ENCODE results near the gene SLC44A3. TPM values are rescaled to one million over a fixed set of nuclear protein-coding genes. Genes with fewer than 3 reads are reported as not detected.

Gene SLC44A3
- total and polyA plus RNA-seq, 2 of the 8 experiments (the other 6 are each of a cell fraction or from before 2014, with no cell fraction given): 4.2 to 5.0 TPM

GRCh38 chr1:94795434-94795833 is 24.7 kb upstream of the SLC44A3 start:
- no peak overlapping the region for H2BK120ac ChIP-seq (replicated peaks; ENCODE audit: low read depth, low read length)
- H2BK20ac ChIP-seq (ENCODE audit: low read length): no peak overlapping the region
- no peak for FAIRE-seq
- no peaks in the 10 kb centered on the region for H3K36me3 ChIP-seq (ENCODE audit: control insufficient read depth in 2 of 4, insufficient read depth in 4 of 4, low read length in 3 of 4)
- H3K9ac ChIP-seq (replicated peaks in 1 of 4; ENCODE audit: extremely low read depth in 1 of 4, low read depth in 3 of 4, low read length in 3 of 4): no peak overlapping the region
- H3K56ac ChIP-seq (replicated peaks; ENCODE audit: insufficient read length, low read depth, low read length): no peak overlapping the region
- no peaks in the 10 kb centered on the region for H3K27me3 ChIP-seq (replicated peaks in 1 of 4; ENCODE audit: control insufficient read depth in 3 of 4, extremely low read depth in 1 of 4, insufficient read depth in 3 of 4, low read length in 3 of 4)
- H3K23me2 ChIP-seq (ENCODE audit: low read depth, low read length): no peaks in the 10 kb centered on the region
- no peak for DNase-seq (ENCODE audit: low read depth in 1 of 2, low spot score in 2 of 2)
- no peak overlapping the region for H4K91ac ChIP-seq (replicated peaks; ENCODE audit: insufficient read length, low read length)
- no peak overlapping the region for H3K4me3 ChIP-seq (ENCODE audit: extremely low read depth in 1 of 4, insufficient read depth in 2 of 4, low read depth in 3 of 4, low read length in 4 of 4)
- no peak overlapping the region for H4K8ac ChIP-seq (ENCODE audit: extremely low read depth, insufficient read depth, low read length)
- no peak overlapping the region for H3K4ac ChIP-seq (replicated peaks; ENCODE audit: insufficient read length, low read depth, low read length)
- no peak overlapping the region for H2BK12ac ChIP-seq (ENCODE audit: low read depth, low read length)
- no peak overlapping the region for H3K18ac ChIP-seq (ENCODE audit: extremely low read depth, low read length)
- CTCF ChIA-PET (ENCODE audit: partially characterized antibody): interaction anchor here (1.4 kb wide), 1 partner anchor 10 kb away, joined by 7 read pairs; no protein-coding TSS in a partner anchor
- no peak overlapping the region for H3K23ac ChIP-seq (ENCODE audit: insufficient read length)
- TF ChIP-seq CREB1 (IDR thresholded peaks at IDR 0.05): no peak
- TF ChIP-seq TAF1 (IDR thresholded peaks at IDR 0.05; ENCODE audit: low read depth, low read length): no peak
- no peak for TF ChIP-seq POLR2A (IDR thresholded peaks at IDR 0.05; ENCODE audit: control extremely low read depth in 1 of 2, low read depth in 2 of 2, low read length in 2 of 2)
- no peak for TF ChIP-seq BRCA1 (IDR thresholded peaks at IDR 0.05; ENCODE audit: low read depth, low read length)
- no peak for TF ChIP-seq NRF1 (IDR thresholded peaks at IDR 0.05; ENCODE audit: low read depth, low read length)
- TF ChIP-seq SIX5 (IDR thresholded peaks at IDR 0.05; ENCODE audit: low read depth, low read length): no peak
- TF ChIP-seq KDM4A (IDR thresholded peaks at IDR 0.05; ENCODE audit: low read depth, low read length, severe bottlenecking): no peak
- no peak for TF ChIP-seq SRF (IDR thresholded peaks at IDR 0.05; ENCODE audit: low read depth, low read length)
- TF ChIP-seq, protein P1, sequence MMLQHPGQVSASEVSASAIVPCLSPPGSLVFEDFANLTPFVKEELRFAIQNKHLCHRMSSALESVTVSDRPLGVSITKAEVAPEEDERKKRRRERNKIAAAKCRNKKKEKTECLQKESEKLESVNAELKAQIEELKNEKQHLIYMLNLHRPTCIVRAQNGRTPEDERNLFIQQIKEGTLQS (IDR thresholded peaks at IDR 0.05; ENCODE audit: insufficient read depth, low read depth, low read length): no peak
- TF ChIP-seq CBX8 (IDR thresholded peaks at IDR 0.05; ENCODE audit: borderline replicate concordance, low read depth, low read length): no peak
- TF ChIP-seq NANOG (IDR thresholded peaks at IDR 0.05; ENCODE audit: insufficient read depth, low read depth, low read length, poor library complexity, severe bottlenecking): no peak
- TF ChIP-seq TCF12 (IDR thresholded peaks at IDR 0.05; ENCODE audit: low read depth, low read length): no peak
- TF ChIP-seq RFX5 (IDR thresholded peaks at IDR 0.05; ENCODE audit: borderline replicate concordance, low read depth, low read length): no peak
- TF ChIP-seq SAP30 (IDR thresholded peaks at IDR 0.05; ENCODE audit: insufficient read depth, insufficient replicate concordance, low read length): no peak
- no peak for TF ChIP-seq SIRT6 (IDR thresholded peaks at IDR 0.05; ENCODE audit: low read length)
- 93% methylated on average over 7 of the region's 7 CpGs; no CpG with 5 or more reads in 1 of the 2 experiments for WGBS, 2 experiments (ENCODE audit: extremely low coverage in 1 of 2, insufficient coverage in 1 of 2, insufficient read length in 1 of 2, insufficient replicate concordance in 2 of 2, low coverage in 1 of 2, low lambda C conversion rate in 2 of 2, missing lambda C conversion rate in 1 of 2)
- H2BK5ac ChIP-seq (ENCODE audit: low read depth, low read length): no peak overlapping the region
- H2AFZ ChIP-seq (ENCODE audit: low read length): no peak overlapping the region
- H4K5ac ChIP-seq (ENCODE audit: insufficient read length, low read depth, low read length): no peak overlapping the region
- H3K79me2 ChIP-seq (ENCODE audit: control insufficient read depth in 1 of 2, insufficient read depth in 2 of 2, low read length in 2 of 2): no peaks in the 10 kb centered on the region
- no peak overlapping the region for H2AK5ac ChIP-seq (ENCODE audit: low read depth, low read length)
- no peak overlapping the region for H3K4me2 ChIP-seq (ENCODE audit: insufficient read depth in 1 of 2, low read depth in 2 of 2, low read length in 2 of 2)
- POLR2A ChIA-PET (ENCODE audit: partially characterized antibody): no interaction called here
- H2BK15ac ChIP-seq (ENCODE audit: low read length): no peak overlapping the region
- peaks cover 0 to 3% (median 0%) of the 10 kb centered on the region in 4 experiments; a peak in 1 of 7 replicates for H3K4me1 ChIP-seq (replicated peaks in 1 of 4; ENCODE audit: control insufficient read depth in 3 of 4, insufficient read depth in 4 of 4, low read length in 3 of 4)
- H3K27ac ChIP-seq (ENCODE audit: low read depth, low read length): no peak overlapping the region
- H4K20me1 ChIP-seq (replicated peaks in 1 of 2; ENCODE audit: control insufficient read depth in 1 of 2, insufficient read depth in 2 of 2, low read length in 2 of 2): no peaks in the 10 kb centered on the region
- no peak overlapping the region for H3K14ac ChIP-seq (ENCODE audit: insufficient read length)
- H3K79me1 ChIP-seq (ENCODE audit: low read depth, low read length): no peaks in the 10 kb centered on the region
- H3K9me3 ChIP-seq (ENCODE audit: insufficient read depth in 2 of 2, low read depth in 1 of 2, low read length in 1 of 2): no peaks in the 10 kb centered on the region

All from H1 (cell line).